ENCODE measurements around the gene FARP1. TPM values are rescaled to one million over a fixed set of nuclear protein-coding genes. Genes with fewer than 3 reads are reported as not detected.

FARP1 gene
- total RNA-seq, 1 donor from 2014 or later: 17.7 TPM

DNA sequence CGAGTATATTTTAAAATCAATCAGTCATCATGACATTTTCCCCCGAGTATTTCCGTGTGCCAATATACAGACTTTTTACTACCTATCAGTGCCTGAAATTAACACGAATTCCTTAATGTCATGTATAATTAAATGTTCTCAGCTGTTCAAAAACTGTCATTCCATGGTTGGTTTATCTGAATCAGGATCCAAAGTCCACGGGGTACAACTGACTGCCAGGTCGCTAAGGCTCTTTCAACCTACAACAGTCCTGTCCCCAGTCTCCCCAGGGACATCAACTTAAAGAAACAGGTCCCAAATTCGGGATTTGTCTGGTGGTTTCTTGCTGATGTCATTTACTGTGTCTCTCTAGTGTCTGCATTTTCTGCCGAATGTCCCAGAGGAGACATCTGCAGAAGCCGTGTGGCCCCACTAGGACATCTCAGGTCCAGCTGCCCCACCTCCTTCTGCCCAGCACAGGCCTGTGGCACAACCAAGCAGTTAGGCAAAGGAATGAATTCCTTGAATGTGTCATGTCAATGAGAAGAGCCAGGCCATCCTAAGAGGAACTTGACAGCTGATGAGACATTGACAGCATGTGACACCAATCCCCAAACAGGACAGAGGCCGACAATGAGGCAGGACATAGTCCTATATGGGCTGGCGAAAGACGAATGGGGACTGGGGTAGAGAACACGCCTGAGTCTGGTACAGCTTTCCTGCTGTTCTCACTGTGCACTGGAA is 324.5 kb downstream of the FARP1 start:
- no peaks in the 10 kb centered on the region for H3K27me3 ChIP-seq
- DNase-seq (ENCODE audit: extremely low spot score in 2 of 2): no peak
- H3K36me3 ChIP-seq: peaks cover 0 to 60% of the 10 kb centered on the region in 2 donors
- intact Hi-C loops (cut with DNase I): no loop called here
- H3K27ac ChIP-seq: no peak overlapping the region
- no peak overlapping the region for H3K4me3 ChIP-seq
- peaks cover 46% of the 10 kb centered on the region for H3K4me1 ChIP-seq
- TF ChIP-seq, protein P1, sequence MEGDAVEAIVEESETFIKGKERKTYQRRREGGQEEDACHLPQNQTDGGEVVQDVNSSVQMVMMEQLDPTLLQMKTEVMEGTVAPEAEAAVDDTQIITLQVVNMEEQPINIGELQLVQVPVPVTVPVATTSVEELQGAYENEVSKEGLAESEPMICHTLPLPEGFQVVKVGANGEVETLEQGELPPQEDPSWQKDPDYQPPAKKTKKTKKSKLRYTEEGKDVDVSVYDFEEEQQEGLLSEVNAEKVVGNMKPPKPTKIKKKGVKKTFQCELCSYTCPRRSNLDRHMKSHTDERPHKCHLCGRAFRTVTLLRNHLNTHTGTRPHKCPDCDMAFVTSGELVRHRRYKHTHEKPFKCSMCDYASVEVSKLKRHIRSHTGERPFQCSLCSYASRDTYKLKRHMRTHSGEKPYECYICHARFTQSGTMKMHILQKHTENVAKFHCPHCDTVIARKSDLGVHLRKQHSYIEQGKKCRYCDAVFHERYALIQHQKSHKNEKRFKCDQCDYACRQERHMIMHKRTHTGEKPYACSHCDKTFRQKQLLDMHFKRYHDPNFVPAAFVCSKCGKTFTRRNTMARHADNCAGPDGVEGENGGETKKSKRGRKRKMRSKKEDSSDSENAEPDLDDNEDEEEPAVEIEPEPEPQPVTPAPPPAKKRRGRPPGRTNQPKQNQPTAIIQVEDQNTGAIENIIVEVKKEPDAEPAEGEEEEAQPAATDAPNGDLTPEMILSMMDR (IDR thresholded peaks at IDR 0.05): no peak
- TF ChIP-seq POLR2A (IDR thresholded peaks at IDR 0.05): no peak
- no peak for TF ChIP-seq POLR2AphosphoS5 (IDR thresholded peaks at IDR 0.05; ENCODE audit: insufficient read depth in 1 of 2, low read depth in 1 of 2)
- H3K9me3 ChIP-seq: no peaks in the 10 kb centered on the region

GRCh38 chr13:98468361-98468760 is 325.5 kb downstream of the FARP1 start:
- H3K27me3 ChIP-seq: no peaks in the 10 kb centered on the region
- TF ChIP-seq, protein P1 (IDR thresholded peaks at IDR 0.05): no peak
- no peak for TF ChIP-seq POLR2AphosphoS5 (IDR thresholded peaks at IDR 0.05; ENCODE audit: insufficient read depth in 1 of 2, low read depth in 1 of 2)
- intact Hi-C loops (cut with DNase I): no loop called here
- peaks cover 40% of the 10 kb centered on the region for H3K4me1 ChIP-seq
- no peak overlapping the region for H3K27ac ChIP-seq
- no peak overlapping the region for H3K4me3 ChIP-seq
- H3K9me3 ChIP-seq: no peaks in the 10 kb centered on the region
- H3K36me3 ChIP-seq: peaks cover 0 to 51% of the 10 kb centered on the region in 2 donors
- DNase-seq (ENCODE audit: extremely low spot score in 2 of 2): no peak

GRCh38 chr13:98468929-98469328 is 326.0 kb downstream of the FARP1 start:
- Histone ChIP-seq H3K27ac (no peak overlapping the region), H3K36me3 (peaks cover 0 to 45% of the 10 kb centered on the region in 2 donors), H3K27me3 (no peaks in the 10 kb centered on the region), H3K4me1 (peaks cover 39% of the 10 kb centered on the region), H3K4me3 (no peak overlapping the region), H3K9me3 (no peaks in the 10 kb centered on the region)
- intact Hi-C loops (cut with DNase I): no loop called here
- DNase-seq (ENCODE audit: extremely low spot score in 2 of 2): no peak
- TF ChIP-seq POLR2A (IDR thresholded peaks at IDR 0.05) (no peak), POLR2AphosphoS5 (IDR thresholded peaks at IDR 0.05; ENCODE audit: insufficient read depth in 1 of 2, low read depth in 1 of 2) (no peak)
- TF ChIP-seq, protein P1 (IDR thresholded peaks at IDR 0.05): no peak

GRCh38 chr13:98470920-98471319 is 328.0 kb downstream of the FARP1 start:
- intact Hi-C loops (cut with DNase I): no loop called here
- H3K4me3 ChIP-seq: no peak overlapping the region
- peaks cover 0 to 48% of the 10 kb centered on the region in 2 donors for H3K36me3 ChIP-seq
- TF ChIP-seq POLR2AphosphoS5 (IDR thresholded peaks at IDR 0.05; ENCODE audit: insufficient read depth in 1 of 2, low read depth in 1 of 2) (peak in 1 of 2 donors; percentile 24), POLR2A (IDR thresholded peaks at IDR 0.05) (no peak)
- TF ChIP-seq, protein P1 (IDR thresholded peaks at IDR 0.05): no peak
- H3K27ac ChIP-seq: no peak overlapping the region
- H3K27me3 ChIP-seq: no peaks in the 10 kb centered on the region
- H3K9me3 ChIP-seq: no peaks in the 10 kb centered on the region
- peaks cover 41% of the 10 kb centered on the region for H3K4me1 ChIP-seq
- DNase-seq (ENCODE audit: extremely low spot score in 2 of 2): no peak

DNA sequence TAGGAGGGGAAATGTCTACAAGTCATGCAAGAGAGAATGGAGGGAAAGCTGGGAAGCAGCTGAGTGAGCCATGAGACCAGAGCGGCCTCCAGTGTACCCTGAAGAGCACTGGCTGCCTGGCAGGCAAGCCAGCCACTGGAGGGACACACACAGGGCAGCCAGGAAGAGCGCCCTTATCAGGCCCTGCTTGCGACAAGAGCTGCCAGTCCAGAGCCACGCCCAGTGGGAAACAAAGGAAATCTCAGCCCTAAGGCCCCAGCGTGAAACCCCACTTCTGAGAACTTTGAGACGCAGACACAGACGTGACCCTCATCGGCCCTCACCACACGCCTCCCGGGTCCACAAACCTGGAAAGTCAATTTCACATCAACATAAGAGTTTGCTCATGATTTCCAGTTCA is 329.0 kb downstream of the FARP1 start:
- Histone ChIP-seq H3K36me3 (peaks cover 0 to 40% of the 10 kb centered on the region in 2 donors), H3K27ac (no peak overlapping the region), H3K4me3 (no peak overlapping the region), H3K9me3 (no peaks in the 10 kb centered on the region), H3K27me3 (no peaks in the 10 kb centered on the region), H3K4me1 (peaks cover 43% of the 10 kb centered on the region)
- TF ChIP-seq, protein P1 (IDR thresholded peaks at IDR 0.05): no peak
- TF ChIP-seq POLR2AphosphoS5 (IDR thresholded peaks at IDR 0.05; ENCODE audit: insufficient read depth in 1 of 2, low read depth in 1 of 2): peak in 1 of 2 donors; percentile 54
- TF ChIP-seq POLR2A (IDR thresholded peaks at IDR 0.05): no peak
- intact Hi-C loops (cut with DNase I): no loop called here
- no peak for DNase-seq (ENCODE audit: extremely low spot score in 2 of 2)
